Nephron progenitor cell (in vitro differentiated cells): ENCODE results near the gene CHMP6.
"Not testable (repeated sequence)": the region's sequence is repeated elsewhere in the genome, so short reads cannot be mapped to it uniquely, and the experiment has no call there.

Source experiments
- DNase-seq: peaks from one replicate; pipeline ENCODE4 v3.0.0; 2021
- H3K27ac Mint-ChIP-seq: 2 replicates; pipeline ENCODE4 v1.8.0; 2021; ENCODE audit warnings: mild to moderate bottlenecking, moderate library complexity, mixed read lengths
- H3K27me3 Mint-ChIP-seq: 2 replicates; pipeline ENCODE4 v1.8.0; 2021; ENCODE audit warnings: mild to moderate bottlenecking, low read depth, mixed read lengths; ENCODE audit not compliant: poor library complexity
- H3K36me3 Mint-ChIP-seq: 2 replicates; pipeline ENCODE4 v1.8.0; 2021; ENCODE audit warnings: low read depth, mixed read lengths
- H3K4me1 Mint-ChIP-seq: 2 replicates; pipeline ENCODE4 v1.8.0; 2021; ENCODE audit warnings: mixed read lengths
- H3K4me3 Mint-ChIP-seq: 2 replicates; pipeline ENCODE4 v1.8.0; 2021; ENCODE audit warnings: mild to moderate bottlenecking, moderate library complexity, mixed read lengths
- H3K9me3 Mint-ChIP-seq: 2 replicates; pipeline ENCODE4 v1.8.0; 2021; ENCODE audit warnings: mild to moderate bottlenecking, moderate library complexity, mixed read lengths
- CTCF ChIP-seq: fragments of 200-600 bp; sonication (generic); IDR thresholded peaks from 2 replicates; pipeline ENCODE4 v1.5.0; 2021; ENCODE audit warnings: antibody characterized with exemption

CHMP6 gene

GRCh38 chr17:81028506-81028858, 36.8 kb downstream of the CHMP6 start:
- no peak for TF ChIP-seq CTCF
- Mint-ChIP-seq H3K27ac (no peak overlapping the region), H3K36me3 (peaks cover 5% of the 10 kb centered on the region), H3K4me3 (no peak overlapping the region), H3K27me3 (no peaks in the 10 kb centered on the region), H3K9me3 (no peaks in the 10 kb centered on the region), H3K4me1 (peaks cover 60% of the 10 kb centered on the region)
- DNase-seq: no peak

GRCh38 chr17:81029859-81030258, 38.2 kb downstream of the CHMP6 start:
- TF ChIP-seq CTCF: no peak
- H3K9me3 Mint-ChIP-seq: no peaks in the 10 kb centered on the region
- H3K4me3 Mint-ChIP-seq: no peak overlapping the region
- no peak overlapping the region for H3K27ac Mint-ChIP-seq
- no peaks in the 10 kb centered on the region for H3K27me3 Mint-ChIP-seq
- peaks cover 63% of the 10 kb centered on the region for H3K4me1 Mint-ChIP-seq
- no peak for DNase-seq
- peaks cover 5% of the 10 kb centered on the region for H3K36me3 Mint-ChIP-seq

- DNase-seq, H3K36me3 Mint-ChIP-seq, H3K27ac Mint-ChIP-seq, H3K27me3 Mint-ChIP-seq, H3K9me3 Mint-ChIP-seq, H3K4me3 Mint-ChIP-seq: not testable (repeated sequence)
- H3K4me1 Mint-ChIP-seq: peaks cover 58% of the 10 kb centered on the region
Observed at GRCh38 chr17:81030312-81030711, 38.7 kb downstream of the CHMP6 start.

GRCh38 chr17:81030741-81031565, 39.3 kb downstream of the CHMP6 start:
- H3K4me1 Mint-ChIP-seq: peaks cover 56% of the 10 kb centered on the region
- no peak for TF ChIP-seq CTCF
- H3K27ac Mint-ChIP-seq: peak overlapping the region; percentile 20

GRCh38 chr17:81031566-81032550, 40.2 kb downstream of the CHMP6 start:
- no peak for DNase-seq
- peaks cover 56% of the 10 kb centered on the region for H3K4me1 Mint-ChIP-seq

More at GRCh38 chr17:81030741-81031565, 39.3 kb downstream of the CHMP6 start:
- H3K4me3 Mint-ChIP-seq: peak overlapping the region; percentile 27
- DNase-seq: no peak
- H3K27me3 Mint-ChIP-seq: peaks cover 3% of the 10 kb centered on the region
- no peaks in the 10 kb centered on the region for H3K9me3 Mint-ChIP-seq
- H3K36me3 Mint-ChIP-seq: peaks cover 5% of the 10 kb centered on the region

More at GRCh38 chr17:81031566-81032550, 40.2 kb downstream of the CHMP6 start:
- no peak for TF ChIP-seq CTCF
- peaks cover 9% of the 10 kb centered on the region for H3K27me3 Mint-ChIP-seq
- no peaks in the 10 kb centered on the region for H3K9me3 Mint-ChIP-seq
- H3K36me3 Mint-ChIP-seq: peaks cover 5% of the 10 kb centered on the region
- H3K4me3 Mint-ChIP-seq: peak overlapping the region; percentile 27
- peak overlapping the region; percentile 20 for H3K27ac Mint-ChIP-seq
